Neutrophil (primary cell): Measurements from ENCODE around the gene RAB11FIP5.
"Not testable (repeated sequence)": the region's sequence is repeated elsewhere in the genome, so short reads cannot be mapped to it uniquely, and the experiment has no call there.

Source experiments
- H3K27ac ChIP-seq: fragments of 200-600 bp; sonication (generic); 2 replicates; pipeline ENCODE4 v1.5.1; 2016; ENCODE audit warnings: mild to moderate bottlenecking, moderate library complexity
- H3K27me3 ChIP-seq: fragments of 200-600 bp; sonication (generic); 2 replicates; pipeline ENCODE4 v1.6.0; 2016; ENCODE audit warnings: mild to moderate bottlenecking
- H3K36me3 ChIP-seq: fragments of 200-600 bp; sonication (generic); 2 replicates; pipeline ENCODE4 v1.5.1; 2017
- H3K4me1 ChIP-seq, 2 experiments: fragments of 200-600 bp in 1 of 2; sonication (generic) in 1 of 2; 1 replicate in 1 of 2; 2 replicates in 1 of 2; pipeline versions ENCODE4 v1.5.1 to v1.6.1; 2013 to 2016; ENCODE audit warnings: low read depth in 1 of 2, low read length in 1 of 2, mild to moderate bottlenecking in 1 of 2, moderate library complexity in 1 of 2; ENCODE audit not compliant: control insufficient read depth in 1 of 2, insufficient read depth in 1 of 2
- H3K4me3 ChIP-seq, 2 experiments: fragments of 200-600 bp in 1 of 2; sonication (generic) in 1 of 2; 1 replicate in 1 of 2; 2 replicates in 1 of 2; pipeline ENCODE4 v1.5.1; 2013 to 2016; ENCODE audit warnings: low read depth in 1 of 2, low read length in 1 of 2, mild to moderate bottlenecking in 1 of 2, moderate library complexity in 1 of 2
- H3K9me3 ChIP-seq: fragments of 200-600 bp; sonication (generic); 2 replicates; pipeline ENCODE4 v1.5.1; 2016
- CTCF ChIP-seq: fragments of 200-600 bp; sonication (generic); IDR thresholded peaks from 2 replicates; pipeline ENCODE4 v1.5.1; 2016; ENCODE audit warnings: antibody characterized with exemption

RAB11FIP5 gene

GRCh38 chr2:73068147-73068546 is 44.6 kb downstream of the RAB11FIP5 start:
- Histone ChIP-seq H3K36me3 (peaks cover 5% of the 10 kb centered on the region), H3K27ac (peak overlapping the region; percentile 87), H3K27me3 (no peaks in the 10 kb centered on the region), H3K4me1 (peaks cover 43 to 56% of the 10 kb centered on the region in 2 experiments), H3K4me3 (peak overlapping the region in 1 of 2 experiments; percentile 98), H3K9me3 (no peaks in the 10 kb centered on the region)
- no peak for TF ChIP-seq CTCF

- H3K4me1 ChIP-seq: peaks cover 39 to 48% of the 10 kb centered on the region in 2 experiments
- no peak overlapping the region for H3K4me3 ChIP-seq
- peaks cover 9% of the 10 kb centered on the region for H3K36me3 ChIP-seq
- no peaks in the 10 kb centered on the region for H3K27me3 ChIP-seq
- no peaks in the 10 kb centered on the region for H3K9me3 ChIP-seq
- TF ChIP-seq CTCF: no peak
- peak overlapping the region; percentile 87 for H3K27ac ChIP-seq
Observed at GRCh38 chr2:73067043-73067442, 45.7 kb downstream of the RAB11FIP5 start.

- peaks cover 12% of the 10 kb centered on the region for H3K36me3 ChIP-seq
- H3K27ac ChIP-seq, H3K4me3 ChIP-seq, H3K27me3 ChIP-seq, H3K9me3 ChIP-seq: not testable (repeated sequence)
- H3K4me1 ChIP-seq: peaks cover 33 to 40% of the 10 kb centered on the region in 2 experiments
Observed at GRCh38 chr2:73065070-73065469, 47.7 kb downstream of the RAB11FIP5 start.

GRCh38 chr2:73063909-73064875 is 48.6 kb downstream of the RAB11FIP5 start:
- Histone ChIP-seq H3K4me1 (peaks cover 25 to 31% of the 10 kb centered on the region in 2 experiments), H3K4me3 (no peak overlapping the region), H3K27me3 (no peaks in the 10 kb centered on the region), H3K27ac (peak overlapping the region; percentile 38), H3K36me3 (peaks cover 12% of the 10 kb centered on the region), H3K9me3 (no peaks in the 10 kb centered on the region)
- TF ChIP-seq CTCF: no peak

GRCh38 chr2:73063472-73063871 is 49.3 kb downstream of the RAB11FIP5 start:
- Histone ChIP-seq H3K9me3 (no peaks in the 10 kb centered on the region), H3K4me1 (peaks cover 17 to 24% of the 10 kb centered on the region in 2 experiments), H3K4me3 (no peak overlapping the region), H3K27me3 (no peaks in the 10 kb centered on the region), H3K36me3 (peaks cover 18% of the 10 kb centered on the region), H3K27ac (peak overlapping the region; percentile 38)
- no peak for TF ChIP-seq CTCF

- H3K9me3 ChIP-seq: no peaks in the 10 kb centered on the region
- H3K36me3 ChIP-seq: peaks cover 53% of the 10 kb centered on the region
- H3K27me3 ChIP-seq: no peaks in the 10 kb centered on the region
- no peak overlapping the region for H3K27ac ChIP-seq
- H3K4me1 ChIP-seq: peaks cover 4 to 7% of the 10 kb centered on the region in 2 experiments
- no peak overlapping the region for H3K4me3 ChIP-seq
- TF ChIP-seq CTCF: no peak
Observed at GRCh38 chr2:73059106-73059505, 53.6 kb downstream of the RAB11FIP5 start.
